Measurements from ENCODE around the gene VCY.
"Not testable (repeated sequence)": the region's sequence is repeated elsewhere in the genome, so short reads cannot be mapped to it uniquely, and the experiment has no call there.

Gene VCY

GRCh38 chrY:13986373-13986772 lies at the start of gene VCY:
TSS of gene VCY (minus strand) at chrY:13986473. CDS start at chrY:13986440, 33 bp downstream.
- not testable (repeated sequence) for DNase-seq (ENCODE audit: low read depth)

- not testable (repeated sequence) for DNase-seq (ENCODE audit: low read depth)
Observed at GRCh38 chrY:14030395-14030794, 44.1 kb upstream of the VCY start.

- not testable (repeated sequence) for DNase-seq (ENCODE audit: low read depth)
Observed at GRCh38 chrY:14011916-14012315, 25.6 kb upstream of the VCY start.

GRCh38 chrY:13942406-13942805 lies 43.9 kb downstream of the VCY start:
- not testable (repeated sequence) for DNase-seq (ENCODE audit: low read depth)

All from stimulated activated CD8-positive, alpha-beta memory T cell treated with anti-CD3 and anti-CD28 coated beads, Interleukin-15, amount 100 ng/mL, for 1 hour (primary cell).